RCC 7860 (cell line): ENCODE measurements around the gene PLB1.

Source experiments
- DNase-seq: peaks from one replicate; pipeline ENCODE4 v3.0.0-alpha.2; 2015; ENCODE audit warnings: low spot score
- FAIRE-seq: peaks from 2 replicates; lab custom pipeline; 2012; peaks lifted over from hg19 to GRCh38; lab: Jason Lieb, UNC

The PLB1 gene

GRCh38 chr2:28640260-28640907 lies 144.5 kb downstream of the PLB1 start:
- DNase-seq (no peak), FAIRE-seq (no peak)

- DNase-seq (no peak), FAIRE-seq (no peak)
Measured at GRCh38 chr2:28640908-28641300, 145.0 kb downstream of the PLB1 start.

- no peak for FAIRE-seq
- DNase-seq: no peak
Measured at GRCh38 chr2:28642796-28643195, 146.9 kb downstream of the PLB1 start.

DNA sequence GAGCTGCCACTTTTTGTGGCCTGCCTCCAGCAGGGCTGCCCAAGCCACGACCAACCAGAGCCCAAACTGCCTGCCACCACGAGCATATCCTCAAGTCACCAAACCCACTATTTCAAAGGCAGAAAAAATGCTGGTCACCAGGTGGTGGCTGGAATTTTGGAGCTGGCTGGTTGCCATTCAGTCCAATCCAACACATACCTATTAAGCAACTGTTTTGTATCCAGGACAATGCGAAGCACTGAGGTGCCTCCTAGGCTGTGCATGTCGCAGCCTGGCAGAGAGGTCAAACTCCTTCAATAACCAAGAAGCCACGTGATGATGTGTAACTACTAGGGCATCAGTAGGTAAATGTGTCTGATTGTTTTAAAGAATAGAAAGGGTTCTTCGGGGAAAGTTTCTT lies 147.5 kb downstream of the PLB1 start:
- DNase-seq: peak; percentile 54
- FAIRE-seq: no peak

DNA sequence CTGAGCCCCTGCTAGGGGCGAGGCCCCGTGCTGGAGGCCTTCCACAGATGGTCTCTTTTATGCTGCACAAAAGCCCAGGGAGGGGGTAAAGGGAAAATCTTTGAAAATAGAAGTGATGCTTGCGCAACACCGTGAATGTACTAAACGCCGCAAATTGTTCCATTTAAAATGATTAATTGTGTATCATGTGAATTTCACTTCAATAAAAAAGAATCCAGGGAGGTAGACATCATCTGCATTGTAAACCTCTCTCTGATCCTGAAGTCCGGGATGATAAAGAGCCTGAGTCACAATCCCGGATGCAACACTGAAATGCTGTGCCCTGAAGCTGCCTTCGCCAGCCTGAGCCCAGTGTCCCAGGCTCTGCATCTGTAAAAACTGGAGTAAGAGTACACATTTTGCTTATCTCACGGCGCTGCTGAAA lies 148.1 kb downstream of the PLB1 start:
- DNase-seq: peak; percentile 67
- peak; percentile 68 for FAIRE-seq

DNA sequence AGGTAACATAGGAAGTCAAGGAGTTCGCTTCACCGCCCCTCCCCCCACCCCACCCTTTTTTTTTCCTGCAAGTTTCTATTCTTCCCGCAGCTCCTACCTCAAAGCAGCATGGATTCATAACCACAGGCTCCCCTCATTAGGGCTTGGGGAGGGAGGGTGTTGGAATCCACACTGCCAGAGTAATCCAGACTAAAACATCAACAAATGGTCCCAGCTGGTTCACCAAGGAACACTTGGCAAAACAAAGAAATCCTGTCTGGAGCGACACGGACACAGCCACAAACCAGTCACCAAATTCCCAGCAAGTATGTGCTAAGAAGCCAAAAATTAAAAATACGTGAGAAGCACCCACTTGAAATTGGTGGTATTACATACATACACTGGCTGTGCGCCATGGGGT lies 148.9 kb downstream of the PLB1 start:
- no peak for FAIRE-seq
- DNase-seq: no peak

DNA sequence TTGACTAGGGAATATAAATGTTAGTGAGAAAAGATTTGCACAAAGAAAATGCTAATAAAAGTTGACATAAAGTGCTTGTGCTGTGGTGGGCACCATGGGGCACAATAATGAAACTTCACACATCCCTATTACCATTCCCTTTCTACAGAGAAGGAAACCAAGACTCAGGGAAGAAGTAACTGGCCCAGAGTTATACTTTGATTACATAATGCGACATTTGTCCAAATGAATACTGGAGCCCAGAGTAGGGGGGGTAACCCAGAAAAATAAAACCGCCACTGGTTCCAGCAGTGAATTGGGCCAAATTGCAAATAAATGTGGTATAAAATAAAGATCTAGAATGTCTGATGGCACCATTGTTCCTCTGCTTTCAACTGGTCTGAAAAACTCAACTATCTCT lies 149.7 kb downstream of the PLB1 start:
- FAIRE-seq (no peak), DNase-seq (no peak)

- DNase-seq: peak; percentile 36
- FAIRE-seq: no peak
Measured at GRCh38 chr2:28647682-28648081, 151.8 kb downstream of the PLB1 start.

DNA sequence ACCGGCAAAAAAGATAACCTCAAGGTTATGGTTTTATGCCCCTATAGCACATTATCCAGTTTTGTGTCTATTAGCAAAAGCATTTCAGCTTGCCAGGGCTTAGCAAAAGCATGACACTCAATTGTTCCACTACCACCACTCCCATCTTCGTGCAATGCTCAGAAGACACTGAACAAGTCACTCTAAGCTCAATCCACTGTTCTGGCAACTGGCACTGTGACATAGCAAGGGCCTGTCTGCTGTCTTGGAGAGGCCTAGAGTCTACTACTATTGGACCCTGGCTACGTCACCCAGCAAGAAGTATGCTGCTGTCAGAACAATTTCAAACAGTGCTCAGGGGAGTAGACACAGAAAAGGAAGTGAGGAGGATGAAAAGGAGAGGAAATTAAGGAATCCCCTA lies 152.3 kb downstream of the PLB1 start:
- FAIRE-seq (no peak), DNase-seq (no peak)

DNA sequence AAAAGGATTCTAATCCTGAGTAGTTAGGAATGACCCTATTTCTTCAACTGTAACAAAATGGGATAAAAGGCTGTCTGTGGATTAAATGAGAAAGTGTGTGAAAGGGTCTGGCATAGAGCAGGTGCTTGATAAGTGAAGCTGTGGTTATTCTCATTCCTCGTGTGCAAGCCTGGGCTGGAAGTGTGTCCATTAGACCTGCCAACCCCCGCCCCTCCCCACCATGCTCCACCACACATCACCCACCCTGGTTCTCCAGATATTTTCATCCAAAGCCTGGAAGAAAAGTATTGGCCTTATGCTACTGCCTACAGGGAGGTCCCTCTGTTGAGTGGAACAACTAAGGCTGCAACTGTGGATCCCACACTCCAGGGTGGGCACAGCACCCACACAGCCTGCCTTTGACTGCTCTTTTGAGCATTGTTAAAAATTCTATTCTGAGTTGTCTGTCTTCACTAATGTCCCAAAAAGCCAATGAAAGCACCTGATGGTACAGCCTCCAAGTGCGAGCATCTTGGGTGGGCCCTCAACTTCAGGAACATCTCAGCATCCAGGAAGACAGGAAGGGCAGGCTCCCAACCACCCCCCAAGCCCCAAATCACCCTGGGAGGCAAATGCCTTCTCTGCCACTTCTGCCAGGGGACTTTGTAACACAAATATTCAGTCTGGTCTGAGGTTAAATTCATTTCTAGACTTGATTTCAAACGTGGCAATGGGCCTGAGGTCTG lies 153.0 kb downstream of the PLB1 start:
- FAIRE-seq (no peak), DNase-seq (no peak)

DNA sequence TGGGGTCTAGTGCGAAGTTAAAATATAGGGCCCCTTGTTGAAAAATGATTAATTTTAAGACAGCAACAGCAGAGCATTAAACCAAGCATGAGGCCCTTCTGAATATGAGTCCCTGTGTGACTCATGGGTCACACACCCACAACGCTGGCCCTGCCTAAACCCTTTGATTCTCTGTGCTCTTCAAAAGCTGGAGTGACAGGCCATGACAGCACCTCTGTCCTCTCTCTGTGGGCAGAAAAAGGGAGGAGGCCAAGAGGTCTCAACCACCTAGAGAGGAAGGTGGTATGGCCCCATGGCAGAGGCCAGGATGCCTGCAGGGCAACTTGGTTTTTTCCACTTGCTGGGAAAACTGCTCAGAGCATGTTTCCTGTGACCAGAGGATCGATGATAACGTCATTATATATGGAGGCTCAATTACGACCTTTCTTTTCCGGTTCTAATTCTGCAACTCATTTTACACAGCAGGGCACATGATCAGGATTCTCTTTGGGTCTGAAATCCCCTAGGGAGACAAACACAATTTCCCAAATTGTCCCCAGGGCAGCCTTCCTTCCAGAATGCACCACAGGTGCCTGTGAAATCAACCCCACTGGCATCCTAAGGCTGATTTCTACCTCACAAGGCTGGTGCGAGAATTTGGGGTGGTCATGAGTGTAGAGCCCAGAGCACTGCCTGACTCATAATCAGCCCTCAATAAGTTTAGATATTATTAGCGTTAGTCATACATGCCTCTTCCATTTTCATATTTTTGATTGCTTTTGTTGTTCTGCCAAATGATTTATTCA lies 153.8 kb downstream of the PLB1 start:
- DNase-seq (peak; percentile 53), FAIRE-seq (peak; percentile 75)

GRCh38 chr2:28650266-28650584 lies 154.4 kb downstream of the PLB1 start:
- DNase-seq (no peak), FAIRE-seq (no peak)

DNA sequence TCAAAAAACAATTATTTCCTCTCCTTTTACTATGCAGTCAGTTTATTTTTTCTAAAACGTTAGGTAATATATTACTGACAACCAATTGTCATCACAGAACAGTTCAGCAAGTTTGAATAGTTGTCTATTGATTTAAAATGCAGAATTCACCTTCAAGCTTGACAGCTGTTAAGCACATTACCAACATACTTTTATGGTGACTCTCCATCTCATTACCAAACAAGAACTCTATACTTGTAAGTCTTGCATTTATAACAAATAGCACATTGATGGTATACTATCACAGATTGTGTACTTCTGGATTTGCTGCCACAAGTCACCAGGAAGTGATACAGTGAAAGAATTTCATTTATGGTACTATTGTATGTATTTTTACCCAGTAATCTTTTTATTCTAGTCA lies 156.4 kb downstream of the PLB1 start:
- no peak for FAIRE-seq
- no peak for DNase-seq

GRCh38 chr2:28653892-28654662 lies 158.2 kb downstream of the PLB1 start:
- FAIRE-seq: no peak
- no peak for DNase-seq

- FAIRE-seq (no peak), DNase-seq (no peak)
Measured at GRCh38 chr2:28654663-28655320, 158.9 kb downstream of the PLB1 start.

DNA sequence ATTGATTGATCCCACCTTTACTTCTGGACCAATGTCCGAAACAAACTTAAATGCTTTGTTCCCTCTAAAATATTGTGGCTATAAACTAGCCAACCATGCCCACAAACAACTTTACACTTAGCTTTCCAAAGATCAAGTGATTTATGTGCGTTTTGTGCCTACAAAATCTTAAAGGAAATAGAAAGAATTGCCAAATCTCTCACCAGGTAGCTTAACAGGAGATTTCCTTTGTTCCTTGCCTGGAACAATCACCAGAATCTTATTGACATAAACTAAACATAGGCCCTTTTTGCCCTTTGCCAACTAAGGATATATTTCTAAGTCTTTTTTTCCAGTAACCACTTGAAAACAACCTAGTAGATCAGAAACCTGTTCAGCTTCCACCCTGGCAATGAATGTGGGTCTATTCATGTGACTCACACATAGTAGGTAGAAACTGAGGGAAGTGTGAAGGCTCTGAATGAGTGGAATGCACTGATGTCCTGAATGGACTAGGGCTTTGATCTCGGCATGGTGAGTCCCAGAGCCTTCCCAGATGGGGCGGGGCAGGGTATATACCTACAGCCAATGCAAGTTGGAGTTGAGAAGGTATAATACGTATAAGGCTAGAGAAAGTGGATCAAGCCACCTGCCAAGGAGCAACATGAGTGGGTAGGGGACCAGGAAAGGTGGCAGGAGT lies 161.2 kb downstream of the PLB1 start:
- no peak for DNase-seq
- no peak for FAIRE-seq

DNA sequence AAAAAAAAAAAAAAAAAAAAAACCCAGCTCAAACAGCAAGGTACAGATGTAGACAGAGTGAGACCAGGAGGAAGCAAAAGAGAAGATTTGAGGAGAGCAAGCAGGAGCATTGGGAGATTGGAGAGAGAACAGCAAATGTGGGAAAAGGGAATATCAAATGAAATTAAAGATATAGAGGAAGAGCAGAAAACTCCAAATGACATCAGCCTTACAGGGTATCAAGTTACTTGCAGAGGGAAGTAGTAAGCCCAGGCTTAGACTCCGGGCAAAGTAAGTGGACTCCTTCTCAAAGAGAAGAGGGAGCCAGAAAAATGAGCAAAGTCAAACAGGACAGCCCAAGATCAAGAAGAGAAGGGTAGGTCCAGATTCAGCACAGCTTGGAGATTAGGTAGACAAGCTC lies 162.5 kb downstream of the PLB1 start:
- FAIRE-seq: no peak
- no peak for DNase-seq

GRCh38 chr2:28659127-28659526 lies 163.3 kb downstream of the PLB1 start:
- FAIRE-seq (no peak), DNase-seq (no peak)

DNA sequence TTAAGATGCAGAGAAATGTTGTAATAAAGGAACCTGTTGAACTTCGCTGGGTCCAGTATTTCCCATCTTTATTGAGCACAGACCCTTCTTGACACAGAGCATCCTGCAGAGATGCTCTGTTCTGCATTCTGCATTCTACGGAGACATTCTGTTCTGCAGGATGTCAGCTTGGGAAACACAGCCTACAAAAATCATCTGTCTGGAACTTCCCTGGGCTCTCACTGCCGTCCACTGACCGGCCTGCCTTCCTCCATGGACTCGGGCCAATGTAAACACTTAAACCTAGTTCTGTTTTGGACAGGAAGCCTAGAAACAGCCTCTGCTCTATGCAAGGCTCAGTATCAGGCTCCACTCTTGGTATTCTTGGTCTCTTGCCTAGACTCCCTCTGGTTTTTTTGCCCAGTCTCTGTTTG lies 165.7 kb downstream of the PLB1 start:
- FAIRE-seq: peak; percentile 60
- DNase-seq: peak; percentile 85

DNA sequence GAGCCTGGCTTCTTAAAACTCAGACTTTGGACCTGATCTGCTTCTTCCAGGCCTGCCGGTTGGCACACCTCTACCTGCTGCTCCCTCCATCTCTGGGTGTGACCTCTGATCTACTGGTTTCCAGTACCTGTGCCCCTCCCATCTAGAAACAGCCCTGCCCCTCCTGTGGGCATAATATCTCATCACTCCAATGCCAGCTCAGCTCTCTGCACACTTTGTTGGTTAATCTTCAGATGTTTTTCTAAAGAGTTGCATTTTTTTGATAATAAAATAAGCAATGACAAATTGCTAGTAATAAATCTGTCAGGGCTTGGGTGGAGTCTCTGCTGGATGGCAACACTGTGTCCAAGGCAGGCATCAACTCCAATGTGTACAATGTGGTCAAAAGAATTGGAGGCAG lies 166.2 kb downstream of the PLB1 start:
- FAIRE-seq (no peak), DNase-seq (no peak)
